Liver (tissue), 3 donors: ENCODE data around the gene TRIP6.

ENCODE experiments used
- CTCF ChIP-seq: fragments of 150-350 bp; IDR thresholded peaks from 2 replicates; pipeline ENCODE4 v1.5.1; 2017; ENCODE audit warnings: improper control_type of control experiment, low read depth, low read length; ENCODE audit not compliant: missing input control
- FOXA1 ChIP-seq: IDR thresholded peaks from 2 replicates; pipeline ENCODE4 v1.6.1; 2016; ENCODE audit warnings: antibody characterized with exemption
- TAF1 ChIP-seq: conservative IDR thresholded peaks from 2 replicates; pipeline ENCODE4 v1.6.1; 2016; ENCODE audit warnings: antibody characterized with exemption, mild to moderate bottlenecking
- YY1 ChIP-seq: IDR thresholded peaks from 2 replicates; pipeline ENCODE4 v1.6.1; 2016; ENCODE audit warnings: antibody characterized with exemption, mild to moderate bottlenecking
- ZBTB33 ChIP-seq: IDR thresholded peaks from 2 replicates; pipeline ENCODE4 v1.6.1; 2016; ENCODE audit warnings: antibody characterized with exemption
- donor health status: healthy.
- donor health status: healthy.

- TF ChIP-seq CTCF (no peak), FOXA1 (no peak), TAF1 (no peak), ZBTB33 (no peak), YY1 (no peak)
These were observed 29.0 kb downstream of the TRIP6 start for GRCh38 chr7:100895956-100896731.
